ENCODE data around the gene PHYHIPL.

GRCh38 chr10:59240582-59241183 lies 64.2 kb downstream of the PHYHIPL start:
- TF ChIP-seq POLR2A (IDR thresholded peaks at IDR 0.05) (no peak), CTCF (IDR thresholded peaks at IDR 0.05) (peak; percentile 48 to 85 (median 74)), POLR2AphosphoS5 (IDR thresholded peaks at IDR 0.05) (no peak)
